ENCODE data around the gene KCNJ9. TPM values are rescaled to one million over a fixed set of nuclear protein-coding genes. Genes with fewer than 3 reads are reported as not detected.

Gene KCNJ9
- total and polyA plus RNA-seq, 10 of the 15 experiments (the other 5 are each of a cell fraction or from before 2014, with no cell fraction given), result 0.12 TPM; not detected in 9

DNA sequence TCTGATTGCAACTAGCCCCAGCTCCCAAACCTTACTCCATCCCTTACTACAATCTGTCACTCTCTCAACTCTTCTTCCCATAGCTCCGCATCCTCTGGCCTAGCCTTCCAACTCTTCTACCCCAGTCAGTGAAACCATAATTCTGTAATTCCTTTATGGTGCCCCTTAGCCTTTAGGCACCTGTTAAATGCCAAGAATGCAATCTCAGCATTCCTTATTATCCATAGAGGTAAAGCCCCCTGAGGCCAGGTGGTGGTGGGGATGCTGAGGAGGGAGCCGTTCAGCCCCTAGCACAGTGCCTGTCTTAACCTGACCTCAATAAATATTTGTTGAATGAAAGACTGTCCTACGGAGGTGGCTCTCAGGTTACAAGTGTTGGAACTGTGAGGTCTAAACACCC is 48.2 kb downstream of the KCNJ9 start (continued):
- TF ChIP-seq, protein P1, sequence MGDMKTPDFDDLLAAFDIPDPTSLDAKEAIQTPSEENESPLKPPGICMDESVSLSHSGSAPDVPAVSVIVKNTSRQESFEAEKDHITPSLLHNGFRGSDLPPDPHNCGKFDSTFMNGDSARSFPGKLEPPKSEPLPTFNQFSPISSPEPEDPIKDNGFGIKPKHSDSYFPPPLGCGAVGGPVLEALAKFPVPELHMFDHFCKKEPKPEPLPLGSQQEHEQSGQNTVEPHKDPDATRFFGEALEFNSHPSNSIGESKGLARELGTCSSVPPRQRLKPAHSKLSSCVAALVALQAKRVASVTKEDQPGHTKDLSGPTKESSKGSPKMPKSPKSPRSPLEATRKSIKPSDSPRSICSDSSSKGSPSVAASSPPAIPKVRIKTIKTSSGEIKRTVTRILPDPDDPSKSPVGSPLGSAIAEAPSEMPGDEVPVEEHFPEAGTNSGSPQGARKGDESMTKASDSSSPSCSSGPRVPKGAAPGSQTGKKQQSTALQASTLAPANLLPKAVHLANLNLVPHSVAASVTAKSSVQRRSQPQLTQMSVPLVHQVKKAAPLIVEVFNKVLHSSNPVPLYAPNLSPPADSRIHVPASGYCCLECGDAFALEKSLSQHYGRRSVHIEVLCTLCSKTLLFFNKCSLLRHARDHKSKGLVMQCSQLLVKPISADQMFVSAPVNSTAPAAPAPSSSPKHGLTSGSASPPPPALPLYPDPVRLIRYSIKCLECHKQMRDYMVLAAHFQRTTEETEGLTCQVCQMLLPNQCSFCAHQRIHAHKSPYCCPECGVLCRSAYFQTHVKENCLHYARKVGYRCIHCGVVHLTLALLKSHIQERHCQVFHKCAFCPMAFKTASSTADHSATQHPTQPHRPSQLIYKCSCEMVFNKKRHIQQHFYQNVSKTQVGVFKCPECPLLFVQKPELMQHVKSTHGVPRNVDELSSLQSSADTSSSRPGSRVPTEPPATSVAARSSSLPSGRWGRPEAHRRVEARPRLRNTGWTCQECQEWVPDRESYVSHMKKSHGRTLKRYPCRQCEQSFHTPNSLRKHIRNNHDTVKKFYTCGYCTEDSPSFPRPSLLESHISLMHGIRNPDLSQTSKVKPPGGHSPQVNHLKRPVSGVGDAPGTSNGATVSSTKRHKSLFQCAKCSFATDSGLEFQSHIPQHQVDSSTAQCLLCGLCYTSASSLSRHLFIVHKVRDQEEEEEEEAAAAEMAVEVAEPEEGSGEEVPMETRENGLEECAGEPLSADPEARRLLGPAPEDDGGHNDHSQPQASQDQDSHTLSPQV (IDR thresholded peaks at IDR 0.05), result no peak
- TF ChIP-seq, protein P2, sequence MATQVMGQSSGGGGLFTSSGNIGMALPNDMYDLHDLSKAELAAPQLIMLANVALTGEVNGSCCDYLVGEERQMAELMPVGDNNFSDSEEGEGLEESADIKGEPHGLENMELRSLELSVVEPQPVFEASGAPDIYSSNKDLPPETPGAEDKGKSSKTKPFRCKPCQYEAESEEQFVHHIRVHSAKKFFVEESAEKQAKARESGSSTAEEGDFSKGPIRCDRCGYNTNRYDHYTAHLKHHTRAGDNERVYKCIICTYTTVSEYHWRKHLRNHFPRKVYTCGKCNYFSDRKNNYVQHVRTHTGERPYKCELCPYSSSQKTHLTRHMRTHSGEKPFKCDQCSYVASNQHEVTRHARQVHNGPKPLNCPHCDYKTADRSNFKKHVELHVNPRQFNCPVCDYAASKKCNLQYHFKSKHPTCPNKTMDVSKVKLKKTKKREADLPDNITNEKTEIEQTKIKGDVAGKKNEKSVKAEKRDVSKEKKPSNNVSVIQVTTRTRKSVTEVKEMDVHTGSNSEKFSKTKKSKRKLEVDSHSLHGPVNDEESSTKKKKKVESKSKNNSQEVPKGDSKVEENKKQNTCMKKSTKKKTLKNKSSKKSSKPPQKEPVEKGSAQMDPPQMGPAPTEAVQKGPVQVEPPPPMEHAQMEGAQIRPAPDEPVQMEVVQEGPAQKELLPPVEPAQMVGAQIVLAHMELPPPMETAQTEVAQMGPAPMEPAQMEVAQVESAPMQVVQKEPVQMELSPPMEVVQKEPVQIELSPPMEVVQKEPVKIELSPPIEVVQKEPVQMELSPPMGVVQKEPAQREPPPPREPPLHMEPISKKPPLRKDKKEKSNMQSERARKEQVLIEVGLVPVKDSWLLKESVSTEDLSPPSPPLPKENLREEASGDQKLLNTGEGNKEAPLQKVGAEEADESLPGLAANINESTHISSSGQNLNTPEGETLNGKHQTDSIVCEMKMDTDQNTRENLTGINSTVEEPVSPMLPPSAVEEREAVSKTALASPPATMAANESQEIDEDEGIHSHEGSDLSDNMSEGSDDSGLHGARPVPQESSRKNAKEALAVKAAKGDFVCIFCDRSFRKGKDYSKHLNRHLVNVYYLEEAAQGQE (IDR thresholded peaks at IDR 0.05; ENCODE audit: low read depth, low read length), result no peak
- TF ChIP-seq, protein P3, sequence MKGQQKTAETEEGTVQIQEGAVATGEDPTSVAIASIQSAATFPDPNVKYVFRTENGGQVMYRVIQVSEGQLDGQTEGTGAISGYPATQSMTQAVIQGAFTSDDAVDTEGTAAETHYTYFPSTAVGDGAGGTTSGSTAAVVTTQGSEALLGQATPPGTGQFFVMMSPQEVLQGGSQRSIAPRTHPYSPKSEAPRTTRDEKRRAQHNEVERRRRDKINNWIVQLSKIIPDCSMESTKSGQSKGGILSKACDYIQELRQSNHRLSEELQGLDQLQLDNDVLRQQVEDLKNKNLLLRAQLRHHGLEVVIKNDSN (IDR thresholded peaks at IDR 0.05; ENCODE audit: borderline replicate concordance, extremely low read length, insufficient read depth, low read depth, low read length), result no peak
- TF ChIP-seq TARDBP (IDR thresholded peaks at IDR 0.05; ENCODE audit: borderline replicate concordance) (no peak), CREB1 (IDR thresholded peaks at IDR 0.05; ENCODE audit: low read depth) (no peak)
